K562 (cell line): Measurements from ENCODE around the gene BHLHE40. TPM values are rescaled to one million over a fixed set of nuclear protein-coding genes. Genes with fewer than 3 reads are reported as not detected.

Experiments
- CBX8 ChIP-seq: fragments of 200-600 bp; sonication (generic); IDR thresholded peaks from 2 replicates; pipeline ENCODE4 v1.6.1; 2012; ENCODE audit warnings: borderline replicate concordance, mixed run types, low read depth, mild to moderate bottlenecking, moderate library complexity, mixed read lengths, low read length, control low read depth, inconsistent platforms; ENCODE audit not compliant: poor library complexity, severe bottlenecking; ENCODE audit errors: extremely low read depth
- GATAD2A ChIP-seq: fragments of 450-650 bp; IDR thresholded peaks from 2 replicates; pipeline ENCODE4 v1.6.1; 2017
- KDM2B ChIP-seq: fragments of 250-450 bp; sonication (Bioruptor Pico); IDR thresholded peaks from 2 replicates; pipeline ENCODE4 v1.8.0; 2021; ENCODE audit warnings: mild to moderate bottlenecking, moderate library complexity
- LCOR ChIP-seq: sonication (generic); formaldehyde crosslinking; IDR thresholded peaks from 2 replicates; pipeline ENCODE4 v1.8.0; 2022; ENCODE audit warnings: mild to moderate bottlenecking, missing genetic modification reagents
- MYC ChIP-seq, 2 experiments: fragments of 250-450 bp in 1 of 2; sonication (Bioruptor Pico) in 1 of 2; IDR thresholded peaks; 2 replicates each; pipeline versions ENCODE4 v1.5.1 to v1.6.1; 2012 to 2021; ENCODE audit warnings: low read depth in 2 of 2, borderline replicate concordance in 1 of 2, improper control_type of control experiment in 1 of 2, low read length in 1 of 2, mild to moderate bottlenecking in 1 of 2, moderate library complexity in 1 of 2
- SUPT5H ChIP-seq: fragments of 450-650 bp; IDR thresholded peaks from 2 replicates; pipeline ENCODE4 v1.6.1; 2016
- ZBTB7A ChIP-seq: IDR thresholded peaks from 2 replicates; pipeline ENCODE4 v1.6.1; 2011; ENCODE audit warnings: low read depth, mild to moderate bottlenecking, low read length, moderate library complexity, borderline replicate concordance; ENCODE audit not compliant: control insufficient read depth
- ZNF445 ChIP-seq: fragments of 250-450 bp; sonication (Bioruptor Pico); IDR thresholded peaks from 2 replicates; pipeline ENCODE4 v1.4.0; 2020; ENCODE audit warnings: low read depth, mild to moderate bottlenecking, moderate library complexity
- polyA plus RNA-seq, 8 experiments: library from polyadenylated mRNA; depleted of rRNA in 4 of 8; stranded (reverse) in 5 of 8; unstranded in 3 of 8; fragments of >200 nt; fragmentation: Nextera tagmentation in 2 of 8; fragmentation: Illumina TruSeq in 1 of 8; extraction: Ambion mirVana in 2 of 8; extraction: Trizol in 1 of 8; gene quantifications; 2 replicates each; pipeline versions ENCODE4 v1.2.1 to v1.2.3, GENCODE V29; 2011 to 2014; ENCODE audit warnings: inconsistent platforms in 1 of 8, missing spikeins in 1 of 8
- total RNA-seq, 7 experiments: library from RNA; depleted of rRNA in 6 of 7; stranded (reverse); fragments of >200 nt in 6 of 7; fragmentation: Illumina TruSeq in 2 of 7; extraction: Trizol in 2 of 7; gene quantifications; 2 replicates each; pipeline versions ENCODE4 v1.2.1 to v1.2.3, GENCODE V29; 2011 to 2021; ENCODE audit warnings: low replicate concordance in 1 of 7
- TF ChIP-seq, protein P1 (sequence below): fragments of 450-650 bp; IDR thresholded peaks from 2 replicates; pipeline ENCODE4 v1.6.1; 2016; ENCODE audit warnings: low read depth
- TF ChIP-seq, protein P2 (sequence below): fragments of 250-450 bp; sonication (Bioruptor Pico); IDR thresholded peaks from 2 replicates; pipeline ENCODE4 v1.5.0; 2020; ENCODE audit warnings: mild to moderate bottlenecking, borderline replicate concordance
- TF ChIP-seq, protein P3 (sequence below): fragments of 450-650 bp; formaldehyde crosslinking; IDR thresholded peaks from 2 replicates; pipeline ENCODE4 v1.4.0; 2022; ENCODE audit warnings: mild to moderate bottlenecking, moderate library complexity
- TF ChIP-seq, protein P4 (sequence below): fragments of 450-650 bp; IDR thresholded peaks from 2 replicates; pipeline ENCODE4 v1.6.1; 2014; ENCODE audit warnings: low read depth, mild to moderate bottlenecking, moderate library complexity, borderline replicate concordance

BHLHE40 gene
- total and polyA plus RNA-seq, 9 of the 15 experiments (the other 6 are each of a cell fraction or from before 2014, with no cell fraction given) = 12.0 to 83.9 (median 31.4) TPM

DNA sequence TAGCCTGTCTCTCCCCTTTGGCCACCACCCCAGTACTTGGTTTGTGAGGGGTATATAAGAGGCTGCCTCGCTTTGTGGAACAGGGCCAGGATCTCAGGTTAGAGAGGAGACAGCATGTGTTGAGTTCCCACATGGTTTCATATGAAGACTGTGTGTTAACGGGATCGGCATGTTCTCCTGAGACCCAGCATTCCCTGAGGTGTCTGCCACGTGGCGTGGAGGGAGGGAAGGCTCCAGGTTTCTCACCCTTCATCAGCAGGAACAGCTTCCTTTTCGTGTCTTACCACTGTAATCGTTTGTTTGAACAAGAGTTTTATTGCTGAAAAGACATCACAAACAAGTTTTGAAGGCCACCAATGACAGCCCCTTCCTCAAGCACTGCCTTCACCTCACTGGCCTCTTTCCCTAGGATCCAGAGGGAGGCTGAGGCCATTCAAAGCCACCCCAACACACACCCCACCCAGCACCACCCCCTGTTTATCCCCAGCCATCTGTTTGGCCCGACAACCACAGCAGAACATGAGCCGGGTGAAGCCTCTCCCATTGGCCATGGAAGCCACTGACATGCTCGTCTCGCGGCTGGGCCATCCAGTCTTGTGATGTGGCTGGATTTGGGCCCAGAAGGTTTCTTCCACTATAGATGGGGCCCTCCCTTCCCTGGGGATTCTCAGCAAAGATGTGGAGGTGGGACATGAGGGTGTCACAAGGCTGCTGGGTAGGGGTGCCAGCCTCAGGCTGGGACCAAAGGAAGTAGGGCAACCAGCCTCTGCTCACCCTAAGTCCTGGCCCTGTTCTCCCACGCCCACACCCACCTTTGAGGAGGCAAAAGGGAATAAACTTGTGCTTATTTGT, 10.0 kb downstream of the BHLHE40 start (continued):
- TF ChIP-seq, protein P1, sequence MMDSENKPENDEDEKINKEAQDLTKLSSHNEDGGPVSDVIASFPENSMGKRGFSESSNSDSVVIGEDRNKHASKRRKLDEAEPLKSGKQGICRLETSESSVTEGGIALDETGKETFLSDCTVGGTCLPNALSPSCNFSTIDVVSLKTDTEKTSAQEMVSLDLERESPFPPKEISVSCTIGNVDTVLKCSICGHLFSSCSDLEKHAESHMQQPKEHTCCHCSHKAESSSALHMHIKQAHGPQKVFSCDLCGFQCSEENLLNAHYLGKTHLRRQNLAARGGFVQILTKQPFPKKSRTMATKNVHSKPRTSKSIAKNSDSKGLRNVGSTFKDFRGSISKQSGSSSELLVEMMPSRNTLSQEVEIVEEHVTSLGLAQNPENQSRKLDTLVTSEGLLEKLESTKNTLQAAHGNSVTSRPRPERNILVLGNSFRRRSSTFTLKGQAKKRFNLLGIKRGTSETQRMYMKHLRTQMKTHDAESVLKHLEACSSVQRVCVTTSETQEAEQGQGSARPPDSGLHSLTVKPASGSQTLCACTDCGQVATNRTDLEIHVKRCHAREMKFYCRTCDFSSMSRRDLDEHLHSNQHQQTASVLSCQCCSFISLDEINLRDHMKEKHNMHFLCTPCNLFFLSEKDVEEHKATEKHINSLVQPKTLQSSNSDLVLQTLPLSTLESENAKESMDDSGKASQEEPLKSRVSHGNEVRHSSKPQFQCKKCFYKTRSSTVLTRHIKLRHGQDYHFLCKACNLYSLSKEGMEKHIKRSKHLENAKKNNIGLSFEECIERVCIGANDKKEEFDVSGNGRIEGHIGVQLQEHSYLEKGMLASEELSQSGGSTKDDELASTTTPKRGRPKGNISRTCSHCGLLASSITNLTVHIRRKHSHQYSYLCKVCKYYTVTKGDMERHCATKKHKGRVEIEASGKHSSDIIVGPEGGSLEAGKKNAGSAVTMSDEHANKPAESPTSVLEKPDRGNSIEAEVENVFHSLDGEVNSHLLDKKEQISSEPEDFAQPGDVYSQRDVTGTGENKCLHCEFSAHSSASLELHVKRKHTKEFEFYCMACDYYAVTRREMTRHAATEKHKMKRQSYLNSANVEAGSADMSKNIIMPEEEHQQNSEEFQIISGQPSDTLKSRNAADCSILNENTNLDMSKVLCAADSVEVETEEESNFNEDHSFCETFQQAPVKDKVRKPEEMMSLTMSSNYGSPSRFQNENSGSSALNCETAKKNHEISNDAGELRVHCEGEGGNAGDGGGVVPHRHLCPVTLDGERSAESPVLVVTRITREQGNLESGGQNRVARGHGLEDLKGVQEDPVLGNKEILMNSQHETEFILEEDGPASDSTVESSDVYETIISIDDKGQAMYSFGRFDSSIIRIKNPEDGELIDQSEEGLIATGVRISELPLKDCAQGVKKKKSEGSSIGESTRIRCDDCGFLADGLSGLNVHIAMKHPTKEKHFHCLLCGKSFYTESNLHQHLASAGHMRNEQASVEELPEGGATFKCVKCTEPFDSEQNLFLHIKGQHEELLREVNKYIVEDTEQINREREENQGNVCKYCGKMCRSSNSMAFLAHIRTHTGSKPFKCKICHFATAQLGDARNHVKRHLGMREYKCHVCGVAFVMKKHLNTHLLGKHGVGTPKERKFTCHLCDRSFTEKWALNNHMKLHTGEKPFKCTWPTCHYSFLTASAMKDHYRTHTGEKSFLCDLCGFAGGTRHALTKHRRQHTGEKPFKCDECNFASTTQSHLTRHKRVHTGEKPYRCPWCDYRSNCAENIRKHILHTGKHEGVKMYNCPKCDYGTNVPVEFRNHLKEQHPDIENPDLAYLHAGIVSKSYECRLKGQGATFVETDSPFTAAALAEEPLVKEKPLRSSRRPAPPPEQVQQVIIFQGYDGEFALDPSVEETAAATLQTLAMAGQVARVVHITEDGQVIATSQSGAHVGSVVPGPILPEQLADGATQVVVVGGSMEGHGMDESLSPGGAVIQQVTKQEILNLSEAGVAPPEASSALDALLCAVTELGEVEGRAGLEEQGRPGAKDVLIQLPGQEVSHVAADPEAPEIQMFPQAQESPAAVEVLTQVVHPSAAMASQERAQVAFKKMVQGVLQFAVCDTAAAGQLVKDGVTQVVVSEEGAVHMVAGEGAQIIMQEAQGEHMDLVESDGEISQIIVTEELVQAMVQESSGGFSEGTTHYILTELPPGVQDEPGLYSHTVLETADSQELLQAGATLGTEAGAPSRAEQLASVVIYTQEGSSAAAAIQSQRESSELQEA = no peak
- TF ChIP-seq KDM2B (CRISPR knock-in tag) = 0 out of 2 replicates have a peak, but pooled peaks have one; percentile 32
- peak; percentile 90 for TF ChIP-seq GATAD2A
- TF ChIP-seq MYC (IDR thresholded peaks at IDR 0.05; ENCODE audit: low read depth, low read length) = peak; percentile 64; the same call in 1 of the 2 replicates
- peak; percentile 75; the same call in 1 of the 2 replicates for TF ChIP-seq MYC (CRISPR knock-in tag; IDR thresholded peaks at IDR 0.05; ENCODE audit: borderline replicate concordance, low read depth)
- peak; percentile 66; the same call in 1 of the 2 replicates for TF ChIP-seq LCOR (CRISPR knock-in tag)
- TF ChIP-seq, protein P2, sequence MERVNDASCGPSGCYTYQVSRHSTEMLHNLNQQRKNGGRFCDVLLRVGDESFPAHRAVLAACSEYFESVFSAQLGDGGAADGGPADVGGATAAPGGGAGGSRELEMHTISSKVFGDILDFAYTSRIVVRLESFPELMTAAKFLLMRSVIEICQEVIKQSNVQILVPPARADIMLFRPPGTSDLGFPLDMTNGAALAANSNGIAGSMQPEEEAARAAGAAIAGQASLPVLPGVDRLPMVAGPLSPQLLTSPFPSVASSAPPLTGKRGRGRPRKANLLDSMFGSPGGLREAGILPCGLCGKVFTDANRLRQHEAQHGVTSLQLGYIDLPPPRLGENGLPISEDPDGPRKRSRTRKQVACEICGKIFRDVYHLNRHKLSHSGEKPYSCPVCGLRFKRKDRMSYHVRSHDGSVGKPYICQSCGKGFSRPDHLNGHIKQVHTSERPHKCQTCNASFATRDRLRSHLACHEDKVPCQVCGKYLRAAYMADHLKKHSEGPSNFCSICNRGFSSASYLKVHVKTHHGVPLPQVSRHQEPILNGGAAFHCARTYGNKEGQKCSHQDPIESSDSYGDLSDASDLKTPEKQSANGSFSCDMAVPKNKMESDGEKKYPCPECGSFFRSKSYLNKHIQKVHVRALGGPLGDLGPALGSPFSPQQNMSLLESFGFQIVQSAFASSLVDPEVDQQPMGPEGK (CRISPR knock-in tag) = no peak; the same call in 1 of the 2 replicates
- peak; percentile 52; the same call in 1 of the 2 replicates for TF ChIP-seq ZBTB7A
- TF ChIP-seq ZNF445 (CRISPR knock-in tag) = no peak
- TF ChIP-seq, protein P3, sequence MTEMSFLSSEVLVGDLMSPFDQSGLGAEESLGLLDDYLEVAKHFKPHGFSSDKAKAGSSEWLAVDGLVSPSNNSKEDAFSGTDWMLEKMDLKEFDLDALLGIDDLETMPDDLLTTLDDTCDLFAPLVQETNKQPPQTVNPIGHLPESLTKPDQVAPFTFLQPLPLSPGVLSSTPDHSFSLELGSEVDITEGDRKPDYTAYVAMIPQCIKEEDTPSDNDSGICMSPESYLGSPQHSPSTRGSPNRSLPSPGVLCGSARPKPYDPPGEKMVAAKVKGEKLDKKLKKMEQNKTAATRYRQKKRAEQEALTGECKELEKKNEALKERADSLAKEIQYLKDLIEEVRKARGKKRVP (CRISPR knock-in tag) = peak; percentile 59
- peak; percentile 47 for TF ChIP-seq SUPT5H
- TF ChIP-seq, protein P4, sequence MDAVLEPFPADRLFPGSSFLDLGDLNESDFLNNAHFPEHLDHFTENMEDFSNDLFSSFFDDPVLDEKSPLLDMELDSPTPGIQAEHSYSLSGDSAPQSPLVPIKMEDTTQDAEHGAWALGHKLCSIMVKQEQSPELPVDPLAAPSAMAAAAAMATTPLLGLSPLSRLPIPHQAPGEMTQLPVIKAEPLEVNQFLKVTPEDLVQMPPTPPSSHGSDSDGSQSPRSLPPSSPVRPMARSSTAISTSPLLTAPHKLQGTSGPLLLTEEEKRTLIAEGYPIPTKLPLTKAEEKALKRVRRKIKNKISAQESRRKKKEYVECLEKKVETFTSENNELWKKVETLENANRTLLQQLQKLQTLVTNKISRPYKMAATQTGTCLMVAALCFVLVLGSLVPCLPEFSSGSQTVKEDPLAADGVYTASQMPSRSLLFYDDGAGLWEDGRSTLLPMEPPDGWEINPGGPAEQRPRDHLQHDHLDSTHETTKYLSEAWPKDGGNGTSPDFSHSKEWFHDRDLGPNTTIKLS = peak; percentile 87; the same call in 1 of the 2 replicates
- no peak for TF ChIP-seq CBX8
